ENCODE data around the gene HSPBP1. TPM values are rescaled to one million over a fixed set of nuclear protein-coding genes. Genes with fewer than 3 reads are reported as not detected.

Gene HSPBP1
- total RNA-seq, 1 experiment from 2014 or later = 35.0 TPM

GRCh38 chr19:55232986-55233385 is 46.9 kb downstream of the HSPBP1 start:
- Histone ChIP-seq H3K9ac (ENCODE audit: low read length) (no peak overlapping the region), H4K20me1 (ENCODE audit: insufficient read depth, low read depth, low read length) (peaks cover 51% of the 10 kb centered on the region), H2AFZ (ENCODE audit: low read length) (no peak overlapping the region), H3K27ac (ENCODE audit: low read length) (no peak overlapping the region), H3K4me3 (ENCODE audit: low read length) (no peak overlapping the region), H3K4me1 (ENCODE audit: low read length) (no peaks in the 10 kb centered on the region), H3K36me3 (ENCODE audit: insufficient read depth, low read length) (peaks cover 79% of the 10 kb centered on the region), H3K27me3 (ENCODE audit: low read length) (no peaks in the 10 kb centered on the region), H3K9me3 (ENCODE audit: low read length) (no peaks in the 10 kb centered on the region), H3K4me2 (ENCODE audit: low read depth, low read length, poor library complexity, severe bottlenecking) (no peak overlapping the region), H3K9me2 (replicated peaks; ENCODE audit: insufficient read depth, low read length) (no peaks in the 10 kb centered on the region), H3K79me2 (ENCODE audit: low read length) (peaks cover 40% of the 10 kb centered on the region)
- DNase-seq = no peak

- Histone ChIP-seq H2AFZ (ENCODE audit: low read length) (no peak overlapping the region), H3K4me3 (ENCODE audit: low read length) (no peak overlapping the region), H3K27me3 (ENCODE audit: low read length) (no peaks in the 10 kb centered on the region), H3K9me3 (ENCODE audit: low read length) (no peaks in the 10 kb centered on the region), H3K4me1 (ENCODE audit: low read length) (no peaks in the 10 kb centered on the region), H3K9ac (ENCODE audit: low read length) (no peak overlapping the region), H3K4me2 (ENCODE audit: low read depth, low read length, poor library complexity, severe bottlenecking) (no peak overlapping the region), H4K20me1 (ENCODE audit: insufficient read depth, low read depth, low read length) (peaks cover 48% of the 10 kb centered on the region), H3K36me3 (ENCODE audit: insufficient read depth, low read length) (peaks cover 79% of the 10 kb centered on the region), H3K27ac (ENCODE audit: low read length) (no peak overlapping the region), H3K9me2 (replicated peaks; ENCODE audit: insufficient read depth, low read length) (no peaks in the 10 kb centered on the region), H3K79me2 (ENCODE audit: low read length) (peaks cover 35% of the 10 kb centered on the region)
- no peak for DNase-seq
Measured at GRCh38 chr19:55232286-55232602, 47.7 kb downstream of the HSPBP1 start.

GRCh38 chr19:55231391-55232285 is 48.3 kb downstream of the HSPBP1 start:
- Histone ChIP-seq H3K27me3 (ENCODE audit: low read length) (no peaks in the 10 kb centered on the region), H3K79me2 (ENCODE audit: low read length) (peaks cover 31% of the 10 kb centered on the region), H4K20me1 (ENCODE audit: insufficient read depth, low read depth, low read length) (peaks cover 43% of the 10 kb centered on the region), H3K9me2 (replicated peaks; ENCODE audit: insufficient read depth, low read length) (no peaks in the 10 kb centered on the region), H3K4me1 (ENCODE audit: low read length) (no peaks in the 10 kb centered on the region), H3K27ac (ENCODE audit: low read length) (no peak overlapping the region), H3K4me3 (ENCODE audit: low read length) (no peak overlapping the region), H3K4me2 (ENCODE audit: low read depth, low read length, poor library complexity, severe bottlenecking) (no peak overlapping the region), H3K9ac (ENCODE audit: low read length) (no peak overlapping the region), H3K9me3 (ENCODE audit: low read length) (no peaks in the 10 kb centered on the region), H3K36me3 (ENCODE audit: insufficient read depth, low read length) (peaks cover 79% of the 10 kb centered on the region), H2AFZ (ENCODE audit: low read length) (no peak overlapping the region)
- DNase-seq = no peak

GRCh38 chr19:55230780-55231179 is 49.1 kb downstream of the HSPBP1 start:
- no peak for DNase-seq
- Histone ChIP-seq H3K27ac (ENCODE audit: low read length) (no peak overlapping the region), H4K20me1 (ENCODE audit: insufficient read depth, low read depth, low read length) (peaks cover 34% of the 10 kb centered on the region), H3K27me3 (ENCODE audit: low read length) (no peaks in the 10 kb centered on the region), H3K9ac (ENCODE audit: low read length) (no peak overlapping the region), H3K36me3 (ENCODE audit: insufficient read depth, low read length) (peaks cover 79% of the 10 kb centered on the region), H3K4me3 (ENCODE audit: low read length) (no peak overlapping the region), H2AFZ (ENCODE audit: low read length) (no peak overlapping the region), H3K79me2 (ENCODE audit: low read length) (peaks cover 24% of the 10 kb centered on the region), H3K4me1 (ENCODE audit: low read length) (no peaks in the 10 kb centered on the region), H3K9me2 (replicated peaks; ENCODE audit: insufficient read depth, low read length) (no peaks in the 10 kb centered on the region), H3K4me2 (ENCODE audit: low read depth, low read length, poor library complexity, severe bottlenecking) (no peak overlapping the region), H3K9me3 (ENCODE audit: low read length) (no peaks in the 10 kb centered on the region)

GRCh38 chr19:55230329-55230728 is 49.6 kb downstream of the HSPBP1 start:
- Histone ChIP-seq H3K4me3 (ENCODE audit: low read length) (no peak overlapping the region), H2AFZ (ENCODE audit: low read length) (no peak overlapping the region), H3K9me3 (ENCODE audit: low read length) (no peaks in the 10 kb centered on the region), H3K9ac (ENCODE audit: low read length) (no peak overlapping the region), H3K4me2 (ENCODE audit: low read depth, low read length, poor library complexity, severe bottlenecking) (no peak overlapping the region), H3K27ac (ENCODE audit: low read length) (no peak overlapping the region), H3K4me1 (ENCODE audit: low read length) (no peaks in the 10 kb centered on the region), H3K36me3 (ENCODE audit: insufficient read depth, low read length) (peaks cover 82% of the 10 kb centered on the region), H3K79me2 (ENCODE audit: low read length) (peaks cover 24% of the 10 kb centered on the region), H4K20me1 (ENCODE audit: insufficient read depth, low read depth, low read length) (peaks cover 34% of the 10 kb centered on the region), H3K9me2 (replicated peaks; ENCODE audit: insufficient read depth, low read length) (no peaks in the 10 kb centered on the region), H3K27me3 (ENCODE audit: low read length) (no peaks in the 10 kb centered on the region)
- no peak for DNase-seq

- no peak overlapping the region for H3K4me3 ChIP-seq (ENCODE audit: low read length)
- H3K79me2 ChIP-seq (ENCODE audit: low read length) = peaks cover 18% of the 10 kb centered on the region
- H3K9me2 ChIP-seq (replicated peaks; ENCODE audit: insufficient read depth, low read length) = no peaks in the 10 kb centered on the region
- no peak overlapping the region for H3K4me2 ChIP-seq (ENCODE audit: low read depth, low read length, poor library complexity, severe bottlenecking)
- no peak overlapping the region for H3K27ac ChIP-seq (ENCODE audit: low read length)
- no peaks in the 10 kb centered on the region for H3K27me3 ChIP-seq (ENCODE audit: low read length)
- no peak overlapping the region for H3K9ac ChIP-seq (ENCODE audit: low read length)
- H3K4me1 ChIP-seq (ENCODE audit: low read length) = no peaks in the 10 kb centered on the region
- no peak for DNase-seq
- peaks cover 82% of the 10 kb centered on the region for H3K36me3 ChIP-seq (ENCODE audit: insufficient read depth, low read length)
- peaks cover 29% of the 10 kb centered on the region for H4K20me1 ChIP-seq (ENCODE audit: insufficient read depth, low read depth, low read length)
- H3K9me3 ChIP-seq (ENCODE audit: low read length) = no peaks in the 10 kb centered on the region
- H2AFZ ChIP-seq (ENCODE audit: low read length) = no peak overlapping the region
Measured at GRCh38 chr19:55229789-55230182, 50.1 kb downstream of the HSPBP1 start.

GRCh38 chr19:55229145-55229788 is 50.6 kb downstream of the HSPBP1 start:
- no peak overlapping the region for H2AFZ ChIP-seq (ENCODE audit: low read length)
- peaks cover 80% of the 10 kb centered on the region for H3K36me3 ChIP-seq (ENCODE audit: insufficient read depth, low read length)
- no peaks in the 10 kb centered on the region for H3K27me3 ChIP-seq (ENCODE audit: low read length)
- H3K9ac ChIP-seq (ENCODE audit: low read length) = no peak overlapping the region
- peaks cover 25% of the 10 kb centered on the region for H4K20me1 ChIP-seq (ENCODE audit: insufficient read depth, low read depth, low read length)
- no peak for DNase-seq
- H3K9me2 ChIP-seq (replicated peaks; ENCODE audit: insufficient read depth, low read length) = no peaks in the 10 kb centered on the region
- no peaks in the 10 kb centered on the region for H3K4me1 ChIP-seq (ENCODE audit: low read length)
- H3K4me2 ChIP-seq (ENCODE audit: low read depth, low read length, poor library complexity, severe bottlenecking) = no peak overlapping the region
- H3K4me3 ChIP-seq (ENCODE audit: low read length) = no peak overlapping the region
- no peaks in the 10 kb centered on the region for H3K9me3 ChIP-seq (ENCODE audit: low read length)
- H3K27ac ChIP-seq (ENCODE audit: low read length) = no peak overlapping the region
- peaks cover 13% of the 10 kb centered on the region for H3K79me2 ChIP-seq (ENCODE audit: low read length)

GRCh38 chr19:55228403-55229031 is 51.4 kb downstream of the HSPBP1 start, which contains the start of gene TMEM86B:
TSS of gene TMEM86B (minus strand) at chr19:55228763. CDS start at chr19:55228741, 22 bp downstream.
- H4K20me1 ChIP-seq (ENCODE audit: insufficient read depth, low read depth, low read length) = peaks cover 24% of the 10 kb centered on the region
- H3K4me1 ChIP-seq (ENCODE audit: low read length) = no peaks in the 10 kb centered on the region
- H3K27ac ChIP-seq (ENCODE audit: low read length) = no peak within 1 kb of the TSS
- no peaks in the 10 kb centered on the region for H3K27me3 ChIP-seq (ENCODE audit: low read length)
- no peak within 1 kb of the TSS for H3K4me2 ChIP-seq (ENCODE audit: low read depth, low read length, poor library complexity, severe bottlenecking)
- peaks cover 7% of the 10 kb centered on the region for H3K79me2 ChIP-seq (ENCODE audit: low read length)
- H3K9ac ChIP-seq (ENCODE audit: low read length) = no peak within 1 kb of the TSS
- H3K9me2 ChIP-seq (replicated peaks; ENCODE audit: insufficient read depth, low read length) = no peaks in the 10 kb centered on the region
- H3K4me3 ChIP-seq (ENCODE audit: low read length) = no peak within 1 kb of the TSS
- peaks cover 80% of the 10 kb centered on the region for H3K36me3 ChIP-seq (ENCODE audit: insufficient read depth, low read length)
- no peak within 1 kb of the TSS for H2AFZ ChIP-seq (ENCODE audit: low read length)
- DNase-seq = no peak
- no peaks in the 10 kb centered on the region for H3K9me3 ChIP-seq (ENCODE audit: low read length)
